ENCODE results near the gene SLAMF9.

The SLAMF9 gene

DNA sequence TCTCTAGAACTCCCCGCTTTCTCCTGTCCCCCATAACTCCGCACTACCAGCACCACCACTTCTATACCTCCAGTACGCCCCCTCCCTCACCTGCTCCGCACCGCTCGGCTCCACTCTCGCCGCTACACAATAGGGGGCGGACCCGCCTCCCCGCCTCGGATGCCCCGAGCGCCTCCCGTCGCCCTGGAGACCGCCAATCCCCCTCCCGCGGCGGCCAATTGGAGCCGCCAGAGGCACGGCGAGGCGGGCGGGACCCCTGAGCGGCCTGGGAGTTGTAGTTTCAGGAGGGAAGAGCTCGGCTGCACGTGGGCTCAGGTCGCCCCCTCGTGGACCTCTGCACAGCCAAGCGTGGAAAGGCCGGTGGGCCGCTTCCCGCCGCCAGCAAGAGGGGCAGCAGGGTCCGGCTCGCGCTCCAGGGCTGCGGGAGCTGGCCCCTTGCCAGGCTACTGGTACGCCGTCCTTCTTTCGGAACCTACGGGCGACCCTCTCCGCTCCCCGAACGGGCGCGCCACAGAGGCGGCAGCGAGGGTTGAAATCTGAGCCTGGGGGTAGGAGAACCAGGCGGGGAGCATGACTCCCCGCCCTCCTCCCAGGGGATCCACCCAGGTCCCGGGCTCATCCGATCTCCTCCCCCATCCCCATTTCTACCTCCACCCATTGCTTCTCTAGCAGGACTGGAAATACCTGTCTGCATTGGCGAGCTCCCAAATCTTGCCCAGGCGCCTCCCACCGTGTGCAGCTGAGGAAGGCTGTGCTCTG lies 8.4 kb downstream of the SLAMF9 start, which contains the start of gene IGSF9:
IGSF9 (minus strand) TSS at position 131 of the 759 bp plus-strand sequence. CDS start 2,159 bp downstream, outside the sequence.
- DNase-seq = peak; percentile 95

DNA sequence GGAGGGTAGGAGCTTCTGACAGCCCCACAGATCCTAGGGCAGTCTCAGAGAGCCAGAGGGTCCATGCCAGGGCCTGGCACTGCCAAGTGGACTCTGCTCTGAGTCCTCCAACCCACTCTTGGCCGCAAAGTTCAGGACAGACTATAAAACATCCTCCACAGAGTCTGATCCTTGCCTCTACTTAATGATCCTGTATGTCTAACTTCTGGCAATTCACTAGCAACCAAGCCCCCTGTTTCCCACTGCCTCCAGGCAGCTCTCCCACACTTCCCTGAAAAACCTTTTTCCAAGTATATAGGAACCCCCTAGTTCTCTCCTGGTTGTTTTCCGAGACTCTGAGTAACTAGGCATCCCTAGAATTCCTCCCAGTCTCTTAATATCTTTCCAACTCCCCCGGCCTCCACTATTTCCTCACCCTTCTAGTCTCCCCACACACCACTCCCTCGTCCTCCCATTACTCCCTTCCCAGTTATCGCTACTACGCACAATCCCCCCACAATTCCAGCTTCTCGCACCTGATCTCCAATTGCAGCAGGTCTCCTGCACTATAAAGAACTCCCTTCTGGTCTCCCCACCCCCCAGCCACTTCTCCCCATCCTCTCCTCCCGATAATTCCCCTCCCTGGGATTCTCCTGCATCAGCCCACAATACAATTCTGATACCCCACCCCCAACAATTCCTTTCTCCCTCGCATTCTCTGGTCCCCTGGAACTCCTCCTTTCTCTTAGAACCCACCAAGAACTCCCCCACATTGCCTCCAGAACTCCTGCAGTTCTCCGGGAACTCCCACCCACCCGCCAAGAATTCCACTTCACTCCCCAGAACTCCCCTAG lies 9.2 kb downstream of the SLAMF9 start:
- DNase-seq = no peak

GRCh38 chr1:159943908-159944622 lies 10.0 kb downstream of the SLAMF9 start:
- no peak for DNase-seq

- DNase-seq = no peak
Observed at GRCh38 chr1:159943278-159943640, 10.8 kb downstream of the SLAMF9 start.

DNA sequence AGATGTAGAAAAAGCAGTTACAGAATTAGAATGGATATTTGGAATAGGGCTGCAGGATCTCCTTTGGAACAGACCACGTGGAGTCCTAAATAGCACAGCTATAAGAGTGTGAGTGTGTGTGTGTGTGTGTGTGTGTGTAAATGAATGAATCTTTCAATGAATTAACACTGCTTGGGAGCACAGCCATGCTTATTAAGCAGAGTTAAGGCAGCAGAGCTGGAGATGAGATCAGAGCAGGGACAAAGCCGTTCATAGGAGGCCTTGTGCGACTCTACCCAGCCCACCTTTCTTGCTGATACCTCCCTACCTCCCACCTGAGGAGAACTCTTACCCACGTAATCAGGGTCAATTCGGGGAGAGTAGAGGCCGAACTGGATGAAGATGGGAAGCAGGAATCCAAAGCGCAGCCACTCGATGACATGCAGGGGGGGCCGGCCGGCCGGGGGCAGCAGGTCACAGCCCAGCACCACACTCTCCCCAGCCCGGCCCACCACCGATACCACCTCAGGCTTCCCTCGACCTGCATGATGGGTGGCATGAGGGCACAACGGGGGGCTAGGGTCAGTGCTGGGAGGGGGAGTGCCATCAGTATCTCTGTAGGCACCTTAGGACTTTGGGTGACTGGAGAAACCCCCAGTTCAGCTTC lies 11.3 kb downstream of the SLAMF9 start:
- DNase-seq = no peak

DNA sequence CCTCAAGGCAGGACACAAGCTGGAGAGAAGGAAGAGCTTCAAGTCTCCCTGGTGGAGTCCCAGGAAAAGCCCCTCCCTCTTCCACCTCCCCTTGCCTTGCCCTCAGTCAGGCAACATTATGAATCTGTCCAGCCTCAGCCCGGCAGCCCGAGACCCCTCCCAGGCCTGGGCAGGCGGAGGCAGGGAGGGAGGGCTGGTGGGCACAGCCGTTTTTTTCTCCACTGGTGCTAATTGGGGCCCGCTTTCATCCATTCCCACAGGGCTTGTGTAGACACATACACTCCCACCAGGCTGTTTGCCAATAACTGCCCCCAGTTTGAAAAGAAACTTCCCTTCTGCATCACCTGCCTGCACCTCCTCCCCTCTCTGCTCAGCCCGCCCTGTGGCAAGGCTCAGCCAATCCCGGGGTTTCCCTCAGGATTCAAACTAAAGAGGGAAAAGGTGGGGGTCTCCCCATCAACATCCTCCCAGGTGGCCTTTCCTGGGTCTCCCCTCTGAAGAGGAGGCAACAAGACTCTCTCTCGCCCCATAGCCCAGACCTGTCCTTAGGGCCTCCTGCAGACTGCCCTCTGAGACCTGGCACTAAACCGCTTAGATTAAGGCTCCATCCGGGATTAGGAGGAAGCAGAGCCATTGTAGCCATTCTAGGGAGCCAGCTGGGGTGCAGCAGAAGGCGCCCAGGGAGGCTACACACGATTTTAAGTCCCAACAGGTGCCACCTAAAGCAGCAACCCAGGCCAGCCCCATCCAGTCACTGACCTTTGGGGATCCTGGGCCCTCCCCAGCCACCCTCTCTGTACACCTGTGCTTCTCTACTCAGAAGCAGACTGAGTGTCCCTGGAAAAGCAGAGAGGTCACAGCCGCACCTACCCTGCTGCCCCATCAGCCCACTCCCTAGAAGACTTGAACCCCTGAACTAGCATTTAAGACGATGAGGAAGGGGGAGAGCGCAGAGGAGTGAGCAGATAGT lies 12.2 kb downstream of the SLAMF9 start:
- no peak for DNase-seq

- DNase-seq = no peak
Observed at GRCh38 chr1:159941141-159941540, 12.9 kb downstream of the SLAMF9 start.

- DNase-seq = no peak
Observed at GRCh38 chr1:159940006-159940620, 13.9 kb downstream of the SLAMF9 start.

DNA sequence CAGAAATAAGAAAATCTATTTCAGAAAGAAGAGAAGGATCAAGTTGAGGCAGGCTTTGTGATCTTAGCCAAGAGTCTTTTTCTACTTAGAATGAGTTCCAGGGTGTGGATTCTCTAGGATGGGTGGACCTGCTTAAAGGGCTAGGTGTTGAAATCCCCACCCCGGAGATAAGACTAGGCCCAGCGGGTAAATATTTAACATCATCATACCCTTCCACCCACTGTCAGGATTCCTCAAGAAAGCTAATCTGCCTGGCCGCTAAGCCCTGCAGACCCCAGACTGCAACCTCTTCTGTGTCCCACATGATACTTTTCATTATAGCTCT lies 14.4 kb downstream of the SLAMF9 start:
- DNase-seq = no peak

DNA sequence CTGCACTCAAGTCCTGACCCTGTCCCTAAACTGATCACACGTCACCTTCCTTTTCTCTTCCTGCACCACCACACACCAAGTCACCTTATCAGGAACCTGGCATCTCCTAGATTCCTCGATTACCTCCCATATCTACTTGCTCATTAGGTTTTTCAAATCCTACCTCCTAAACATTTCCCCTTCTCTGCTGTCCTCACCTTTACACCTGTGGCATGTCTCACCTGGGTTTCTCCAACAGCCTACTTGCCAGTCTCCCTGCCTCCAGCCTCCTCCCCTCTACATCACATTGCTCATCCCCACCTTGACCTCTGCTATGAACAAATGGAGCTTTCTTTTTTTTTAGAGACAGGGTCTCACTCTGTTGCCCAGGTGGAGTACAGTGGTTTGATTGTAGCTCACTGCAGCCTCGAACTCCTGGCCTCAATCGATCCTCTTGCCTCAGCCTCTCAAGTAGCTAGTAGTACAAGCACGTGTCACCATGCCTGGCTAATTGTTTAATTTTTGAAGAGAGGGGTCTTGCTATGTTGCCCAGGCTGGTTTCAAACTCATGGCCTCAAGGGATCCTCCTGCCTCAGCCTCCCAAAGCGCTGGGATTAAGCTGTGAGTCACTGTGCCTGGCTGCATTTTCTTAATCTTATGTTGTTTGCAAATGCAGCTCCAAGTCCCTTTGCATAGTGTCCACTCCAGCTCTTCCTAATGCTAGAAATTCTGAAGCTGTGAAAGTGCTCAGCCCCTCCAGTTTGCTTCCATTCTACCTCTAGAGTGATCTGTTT lies 14.9 kb downstream of the SLAMF9 start:
- DNase-seq = no peak

DNA sequence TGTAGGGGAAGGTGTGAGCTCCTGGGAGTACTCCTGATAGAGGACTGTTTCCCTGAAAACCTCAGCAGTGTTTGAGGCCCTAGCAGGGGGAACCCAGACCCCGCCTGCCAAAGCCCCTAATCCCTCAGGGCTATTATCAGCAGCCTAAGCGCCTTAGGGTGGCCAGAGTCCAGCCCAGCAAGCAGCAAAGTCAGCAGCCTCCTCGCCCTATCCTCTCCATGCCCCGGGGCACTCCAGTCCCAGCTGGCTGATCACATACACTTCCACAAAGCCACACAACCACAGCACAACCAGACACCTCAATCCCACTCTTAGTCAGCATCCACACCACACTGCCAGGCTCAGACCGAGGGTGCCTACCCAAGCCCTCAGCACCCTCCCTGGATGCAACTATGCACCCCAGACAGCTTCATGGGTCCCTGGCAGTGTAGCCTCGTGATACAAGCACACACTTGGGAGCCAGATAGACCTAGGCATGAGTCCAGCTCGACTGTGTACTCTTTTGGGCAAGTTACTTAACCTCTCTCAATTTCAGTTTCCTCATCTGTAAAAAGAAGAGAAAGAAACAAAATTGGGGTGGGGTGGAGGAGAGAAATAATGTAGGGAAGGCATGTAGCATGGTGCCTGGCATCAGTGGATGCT lies 15.7 kb downstream of the SLAMF9 start:
- DNase-seq = no peak

DNA sequence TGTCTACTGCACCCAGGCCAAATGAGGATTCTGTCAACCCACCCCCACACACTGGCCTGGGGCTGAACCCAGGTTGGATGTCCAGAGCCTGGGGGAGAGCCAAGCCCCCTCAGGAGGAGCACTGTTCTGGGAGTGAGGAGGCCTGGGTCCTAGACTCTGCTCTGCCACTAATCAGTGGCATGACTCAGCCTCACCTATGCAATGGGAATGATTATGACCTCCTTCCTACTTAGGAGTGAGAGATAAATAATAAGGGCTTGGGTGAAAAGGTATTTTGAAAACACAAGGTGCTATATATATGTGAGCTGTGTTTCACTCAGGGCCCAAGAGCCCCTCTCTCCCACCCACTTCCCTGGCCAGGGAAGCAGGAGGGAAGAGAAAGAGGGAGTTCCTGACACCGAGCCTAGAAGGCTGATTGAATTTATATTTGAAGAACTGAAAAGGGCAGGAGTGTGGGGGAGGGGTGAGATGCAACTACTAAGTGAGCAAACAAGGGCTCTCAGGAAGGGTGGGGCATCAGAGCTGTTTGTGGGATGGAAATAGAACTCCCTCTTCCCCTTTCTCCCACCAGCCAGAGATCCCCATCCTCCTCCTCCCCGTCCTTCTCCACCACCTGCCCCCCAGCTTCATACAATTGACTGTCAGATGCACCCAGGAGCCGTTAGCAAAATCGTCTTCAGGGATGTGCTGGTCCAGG lies 16.8 kb downstream of the SLAMF9 start:
- DNase-seq = no peak

DNA sequence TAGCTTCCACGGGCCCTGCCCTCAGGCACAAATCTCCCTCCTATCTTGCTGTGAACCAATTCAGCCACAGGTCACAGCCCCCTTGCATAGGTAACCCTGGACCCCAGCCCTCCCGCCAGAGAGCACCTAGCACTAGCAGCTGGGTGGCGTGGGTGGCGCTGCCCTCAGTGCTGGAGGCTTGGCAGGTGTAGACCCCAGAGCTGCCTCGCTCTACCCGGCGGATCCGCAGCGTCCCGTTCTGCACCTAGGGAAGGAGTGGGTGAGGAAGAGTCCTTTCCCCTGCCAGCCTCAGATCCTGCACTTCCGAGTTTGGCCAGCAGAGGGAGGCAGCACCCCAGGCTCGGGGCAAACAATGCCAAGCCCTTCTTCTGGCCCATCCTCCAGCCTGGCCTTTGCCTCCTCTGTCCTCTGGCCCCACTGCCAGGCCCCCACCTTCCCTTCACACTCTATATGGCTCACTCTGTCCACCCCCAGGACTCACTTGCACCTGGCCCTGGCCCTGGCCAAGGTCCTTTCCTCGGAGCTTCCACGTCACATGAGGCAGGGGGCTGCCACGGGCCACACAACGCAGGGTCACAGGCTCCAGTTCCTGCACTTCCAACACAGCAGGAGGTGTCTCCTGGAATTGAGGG lies 17.6 kb downstream of the SLAMF9 start:
- peak; percentile 90 for DNase-seq

GRCh38 chr1:159935719-159936272 lies 18.2 kb downstream of the SLAMF9 start:
- no peak for DNase-seq

DNA sequence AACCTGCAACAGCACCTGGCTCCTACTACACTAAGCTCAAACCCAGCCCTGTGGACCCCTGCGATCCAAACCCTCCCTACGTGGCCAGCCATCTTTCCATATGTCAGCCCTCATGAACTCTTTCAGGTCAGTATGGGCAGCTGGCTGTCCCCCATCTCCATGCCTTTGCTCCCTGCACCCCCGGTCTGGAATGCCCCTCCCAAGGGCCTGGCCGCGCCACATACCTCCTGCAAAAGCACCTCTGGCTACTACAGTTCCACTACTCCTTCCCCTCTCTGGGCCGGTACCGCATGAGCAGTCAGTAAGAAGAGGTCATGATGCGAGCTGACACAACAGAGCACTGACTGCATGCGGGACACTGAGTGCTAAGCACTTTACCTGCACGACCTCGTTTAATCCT lies 18.7 kb downstream of the SLAMF9 start:
- no peak for DNase-seq

DNA sequence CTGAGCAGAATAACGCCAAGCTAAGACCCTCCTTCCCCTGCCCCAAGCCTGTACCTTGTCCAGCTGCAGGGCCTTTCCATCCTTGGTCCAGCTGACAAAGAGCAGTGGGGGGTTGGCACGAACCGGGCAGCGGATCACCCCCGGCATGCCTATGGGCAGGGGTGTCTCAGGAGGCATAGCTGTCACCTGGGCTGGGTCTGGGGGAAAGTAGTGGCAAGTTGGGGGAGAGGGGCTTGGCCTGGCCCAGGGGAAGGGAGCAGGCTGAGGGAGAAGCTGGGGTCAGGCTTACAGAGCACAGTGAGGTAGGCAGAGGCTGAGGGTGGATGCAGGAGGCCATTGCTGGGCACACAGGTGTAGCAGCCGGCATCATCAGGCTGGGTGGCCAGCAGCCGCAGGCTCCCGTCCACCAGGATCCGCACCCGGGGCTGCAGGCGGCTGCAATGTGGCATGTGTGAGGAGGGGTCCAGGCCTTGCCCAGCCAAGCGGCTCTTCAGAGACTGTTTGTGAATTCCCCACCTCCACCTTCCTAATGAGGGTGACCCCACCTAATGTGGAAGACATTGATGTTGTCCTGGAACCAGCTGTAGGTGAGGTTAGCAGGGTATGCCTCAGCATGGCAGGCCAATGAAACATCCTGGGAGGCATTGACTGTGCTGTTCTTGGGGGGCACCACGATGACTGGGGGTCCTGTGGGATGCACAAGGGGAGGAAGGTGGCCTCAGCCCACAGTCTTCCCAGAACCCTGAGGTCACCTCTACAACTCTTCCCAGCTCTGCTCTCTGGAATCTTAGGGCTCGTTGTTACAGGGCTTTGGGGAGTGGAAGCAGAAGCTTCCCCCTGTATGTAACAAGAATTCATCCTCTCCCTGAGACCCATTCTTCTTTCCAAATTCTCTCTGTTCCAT lies 19.6 kb downstream of the SLAMF9 start:
- DNase-seq = no peak

DNA sequence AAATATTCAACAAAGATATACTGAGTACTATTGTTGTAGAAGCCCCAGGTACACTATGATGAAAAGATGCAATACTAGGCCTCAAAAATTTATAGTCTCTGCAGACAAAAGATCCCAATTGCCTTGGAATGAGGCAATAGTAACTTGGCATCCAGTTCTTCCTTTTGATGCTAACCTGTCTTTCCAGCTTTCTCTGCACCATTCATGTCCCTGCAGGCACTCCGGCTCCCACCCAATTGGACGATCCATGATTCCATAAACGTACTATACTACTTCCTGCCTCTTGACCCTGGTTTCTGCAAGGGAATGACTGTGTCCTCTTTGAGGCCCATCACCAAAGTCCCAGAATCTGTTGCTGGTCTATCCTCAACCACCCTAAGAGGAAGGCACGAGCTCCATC lies 20.7 kb downstream of the SLAMF9 start:
- no peak for DNase-seq
